Tibial artery (tissue), 4 donors: ENCODE data around the gene WNK4.

Experiments
- DNase-seq, 2 donors: peaks; one replicate each; pipeline ENCODE4 v3.0.0-alpha.2; 2019
- H3K27ac ChIP-seq, 2 donors: fragments of 200-600 bp; sonication (generic) in 1 of 2; 1 replicate in 1 of 2; 2 replicates in 1 of 2; pipeline ENCODE4 v1.5.1; 2018 to 2019; ENCODE audit warnings: mild to moderate bottlenecking in 1 of 2
- H3K27me3 ChIP-seq, 2 donors: fragments of 200-600 bp; sonication (generic) in 1 of 2; one replicate each; pipeline versions ENCODE4 v1.5.1 to v1.6.0; 2016 to 2019
- H3K36me3 ChIP-seq, 3 donors: fragments of 200-600 bp; sonication (generic) in 2 of 3; one replicate each; pipeline ENCODE4 v1.5.1; 2016 to 2019; ENCODE audit warnings: mild to moderate bottlenecking in 2 of 3
- H3K4me1 ChIP-seq, 4 donors: fragments of 200-600 bp; sonication (generic) in 2 of 4; 1 replicate in 3 of 4; 2 replicates in 1 of 4; pipeline ENCODE4 v1.5.1; 2016 to 2019
- H3K4me3 ChIP-seq, 2 donors: fragments of 200-600 bp; sonication (generic) in 1 of 2; 1 replicate in 1 of 2; 2 replicates in 1 of 2; pipeline ENCODE4 v1.5.1; 2018 to 2019; ENCODE audit warnings: mild to moderate bottlenecking in 2 of 2
- H3K9me3 ChIP-seq, 3 donors: fragments of 200-600 bp; sonication (generic) in 1 of 3; one replicate each; pipeline ENCODE4 v1.5.1; 2016 to 2019
- intact Hi-C: fragments of 100-400 bp; cut with DNase I; formaldehyde crosslinking; loops from one replicate; pipeline ENCODE4 v1.15.0; 2023; ENCODE audit warnings: low total_unique reads
- TF ChIP-seq, protein P1 (sequence below), 2 experiments: fragments of 200-600 bp in 1 of 2; fragments of 450-650 bp in 1 of 2; IDR thresholded peaks; one replicate each; pipeline ENCODE4 v1.5.1; 2017 to 2019; ENCODE audit warnings: antibody characterized with exemption in 2 of 2, mild to moderate bottlenecking in 1 of 2, moderate library complexity in 1 of 2

WNK4 gene

DNA sequence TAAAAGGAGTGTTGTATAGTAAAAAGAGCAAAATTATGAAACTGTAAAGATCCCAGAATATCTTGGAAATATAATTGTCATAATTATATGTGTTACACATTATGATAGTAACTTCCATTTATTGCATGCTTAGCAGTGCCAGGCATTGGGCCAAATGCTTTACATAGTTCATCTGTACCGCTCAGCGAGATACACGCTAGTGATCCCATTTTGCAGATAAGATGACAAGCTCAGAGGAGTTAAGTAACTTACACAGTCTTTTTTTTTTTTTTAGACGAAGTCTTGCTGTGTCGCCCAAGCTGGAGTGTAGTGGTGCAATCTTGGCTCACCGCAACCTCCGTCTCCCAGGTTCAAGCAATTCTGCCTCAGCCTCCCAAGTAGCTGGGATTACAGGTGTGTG is 28.8 kb upstream of the WNK4 start:
- Histone ChIP-seq H3K36me3 (no peaks in the 10 kb centered on the region), H3K9me3 (no peaks in the 10 kb centered on the region), H3K27me3 (peaks cover 0 to 20% of the 10 kb centered on the region in 2 donors), H3K27ac (no peak overlapping the region), H3K4me1 (no peaks in the 10 kb centered on the region), H3K4me3 (no peak overlapping the region)
- no peak for DNase-seq
- TF ChIP-seq, protein P1, sequence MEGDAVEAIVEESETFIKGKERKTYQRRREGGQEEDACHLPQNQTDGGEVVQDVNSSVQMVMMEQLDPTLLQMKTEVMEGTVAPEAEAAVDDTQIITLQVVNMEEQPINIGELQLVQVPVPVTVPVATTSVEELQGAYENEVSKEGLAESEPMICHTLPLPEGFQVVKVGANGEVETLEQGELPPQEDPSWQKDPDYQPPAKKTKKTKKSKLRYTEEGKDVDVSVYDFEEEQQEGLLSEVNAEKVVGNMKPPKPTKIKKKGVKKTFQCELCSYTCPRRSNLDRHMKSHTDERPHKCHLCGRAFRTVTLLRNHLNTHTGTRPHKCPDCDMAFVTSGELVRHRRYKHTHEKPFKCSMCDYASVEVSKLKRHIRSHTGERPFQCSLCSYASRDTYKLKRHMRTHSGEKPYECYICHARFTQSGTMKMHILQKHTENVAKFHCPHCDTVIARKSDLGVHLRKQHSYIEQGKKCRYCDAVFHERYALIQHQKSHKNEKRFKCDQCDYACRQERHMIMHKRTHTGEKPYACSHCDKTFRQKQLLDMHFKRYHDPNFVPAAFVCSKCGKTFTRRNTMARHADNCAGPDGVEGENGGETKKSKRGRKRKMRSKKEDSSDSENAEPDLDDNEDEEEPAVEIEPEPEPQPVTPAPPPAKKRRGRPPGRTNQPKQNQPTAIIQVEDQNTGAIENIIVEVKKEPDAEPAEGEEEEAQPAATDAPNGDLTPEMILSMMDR (IDR thresholded peaks at IDR 0.05), result no peak
- intact Hi-C loops, result no loop called here

DNA sequence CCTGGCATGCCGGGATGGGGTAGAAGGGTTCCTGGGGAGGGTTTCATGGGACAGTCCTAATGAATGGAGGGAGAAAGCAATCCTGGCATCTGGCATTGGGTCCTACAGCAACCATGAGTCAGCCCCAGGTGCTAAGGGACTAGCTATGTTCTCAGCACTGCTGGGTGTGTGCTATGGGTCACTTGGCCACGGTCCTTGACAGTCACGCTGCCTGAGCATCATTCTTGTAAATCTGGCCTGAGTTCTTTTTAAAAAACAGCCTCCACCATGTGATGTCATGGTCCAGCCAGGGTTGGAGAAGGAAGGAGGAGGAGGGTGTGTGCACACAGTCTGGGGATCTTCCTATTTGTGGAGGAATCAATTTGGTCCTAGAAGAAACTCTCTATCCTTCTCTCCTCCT is 25.6 kb upstream of the WNK4 start:
- no peak overlapping the region for H3K27ac ChIP-seq
- H3K4me3 ChIP-seq, result no peak overlapping the region
- H3K4me1 ChIP-seq, result no peaks in the 10 kb centered on the region
- intact Hi-C loops, result no loop called here
- peak; percentile 84 to 92 for DNase-seq
- H3K36me3 ChIP-seq, result no peaks in the 10 kb centered on the region
- TF ChIP-seq, protein P1 (IDR thresholded peaks at IDR 0.05), result no peak
- peaks cover 0 to 21% of the 10 kb centered on the region in 2 donors for H3K27me3 ChIP-seq
- H3K9me3 ChIP-seq, result no peaks in the 10 kb centered on the region

DNA sequence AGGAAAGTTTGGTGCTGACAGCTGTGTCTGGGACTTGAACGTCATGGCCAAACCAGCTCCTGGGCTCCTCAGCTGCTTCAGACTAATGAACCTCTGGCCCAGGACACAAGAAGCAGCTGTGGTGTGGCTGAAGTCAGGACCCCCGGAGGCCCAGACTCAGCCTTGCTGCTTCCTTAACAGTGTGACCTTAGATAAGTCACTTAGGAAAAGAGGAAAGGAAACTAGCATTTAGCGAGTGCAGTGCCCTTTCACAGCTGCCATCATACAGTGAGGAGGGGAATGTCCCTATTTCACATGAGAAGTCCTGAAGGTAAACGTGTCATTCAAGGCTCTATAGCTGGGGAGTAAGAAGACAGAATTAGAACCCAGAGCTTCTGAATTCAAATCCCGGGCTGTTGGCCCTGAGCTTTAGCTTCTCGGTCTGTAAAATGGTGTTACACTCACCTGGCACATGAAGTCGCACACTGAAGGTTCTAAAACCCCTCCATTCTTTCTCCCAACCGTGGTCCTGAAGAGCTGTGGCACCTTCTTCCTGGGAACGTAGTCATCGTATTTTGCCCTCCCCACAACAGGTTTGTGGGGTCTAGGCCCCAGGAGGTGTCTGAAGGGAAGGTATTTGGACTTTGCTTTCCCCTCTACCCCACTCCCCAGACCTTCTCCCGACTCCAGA is 20.3 kb upstream of the WNK4 start:
- no peak for DNase-seq
- no peaks in the 10 kb centered on the region for H3K9me3 ChIP-seq
- no peak overlapping the region for H3K27ac ChIP-seq
- peaks cover 4 to 18% (median 14%) of the 10 kb centered on the region in 4 donors for H3K4me1 ChIP-seq
- H3K4me3 ChIP-seq, result peak overlapping the region in 1 of 2 donors; percentile 58
- peaks cover 0 to 43% of the 10 kb centered on the region in 2 donors for H3K27me3 ChIP-seq
- no peaks in the 10 kb centered on the region for H3K36me3 ChIP-seq
- TF ChIP-seq, protein P1 (IDR thresholded peaks at IDR 0.05), result no peak
- intact Hi-C loops, result loop anchor here (5.0 to 10.0 kb wide), 2 partner anchors 43 to 175 kb away; no protein-coding TSS in a partner anchor

DNA sequence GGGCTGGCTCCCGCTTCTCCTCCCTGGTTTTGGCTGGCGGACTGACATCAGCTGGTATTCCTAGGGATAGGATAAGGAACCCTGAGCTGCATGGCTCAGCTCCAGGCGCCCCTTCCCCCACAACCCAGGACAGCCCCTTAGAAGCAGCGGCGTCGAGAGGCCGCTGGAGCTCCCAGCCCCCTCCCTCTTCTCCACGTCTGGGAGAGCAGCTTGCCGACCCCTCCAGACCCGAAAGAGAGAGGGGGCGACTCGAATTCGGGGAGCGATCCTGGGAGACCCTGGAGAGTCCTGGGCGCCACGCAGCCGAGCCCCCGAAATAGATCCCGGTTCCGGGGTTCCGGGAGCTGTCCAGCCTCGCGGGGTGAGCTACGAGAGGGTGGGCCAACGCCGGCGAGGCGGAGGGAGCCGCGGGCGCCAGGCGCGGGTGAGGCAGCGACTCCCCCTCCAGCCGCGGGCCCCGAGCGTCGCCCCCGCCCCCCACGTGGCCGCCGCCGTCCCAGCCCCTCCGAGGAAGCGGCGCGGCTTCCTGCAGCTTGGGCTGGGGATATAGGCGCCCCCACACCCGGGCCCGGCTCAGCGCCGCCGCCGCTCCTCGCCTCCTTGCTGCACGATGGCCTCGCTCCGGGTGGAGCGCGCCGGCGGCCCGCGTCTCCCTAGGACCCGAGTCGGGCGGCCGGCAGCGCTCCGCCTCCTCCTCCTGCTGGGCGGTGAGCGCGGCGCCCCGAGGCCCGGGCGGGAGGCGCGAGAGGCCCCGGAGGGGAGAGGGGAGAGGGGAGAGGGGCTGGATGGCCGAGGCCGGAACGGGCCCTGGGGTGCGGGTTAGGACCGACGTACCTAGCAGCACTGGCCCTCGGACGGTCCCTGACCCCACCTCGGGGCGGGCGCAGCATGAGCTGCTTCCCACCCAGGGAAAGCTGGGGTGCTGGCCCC is 19.5 kb upstream of the WNK4 start, which contains the start of gene RAMP2:
TSS of gene RAMP2 (plus strand) at position 576 of the 930 bp plus-strand sequence. CDS start at position 611, 35 bp downstream.
- DNase-seq, result no peak
- Histone ChIP-seq H3K9me3 (no peaks in the 10 kb centered on the region), H3K4me1 (peaks cover 4 to 18% (median 14%) of the 10 kb centered on the region in 4 donors), H3K27ac (peak within 1 kb of the TSS; percentile 17 to 45), H3K27me3 (peaks cover 0 to 42% of the 10 kb centered on the region in 2 donors), H3K4me3 (peak within 1 kb of the TSS; percentile 47 to 58), H3K36me3 (no peaks in the 10 kb centered on the region)
- intact Hi-C loops, result loop anchor here (5.0 to 10.0 kb wide), 2 partner anchors 44 to 176 kb away; no protein-coding TSS in a partner anchor
- TF ChIP-seq, protein P1 (IDR thresholded peaks at IDR 0.05), result no peak

DNA sequence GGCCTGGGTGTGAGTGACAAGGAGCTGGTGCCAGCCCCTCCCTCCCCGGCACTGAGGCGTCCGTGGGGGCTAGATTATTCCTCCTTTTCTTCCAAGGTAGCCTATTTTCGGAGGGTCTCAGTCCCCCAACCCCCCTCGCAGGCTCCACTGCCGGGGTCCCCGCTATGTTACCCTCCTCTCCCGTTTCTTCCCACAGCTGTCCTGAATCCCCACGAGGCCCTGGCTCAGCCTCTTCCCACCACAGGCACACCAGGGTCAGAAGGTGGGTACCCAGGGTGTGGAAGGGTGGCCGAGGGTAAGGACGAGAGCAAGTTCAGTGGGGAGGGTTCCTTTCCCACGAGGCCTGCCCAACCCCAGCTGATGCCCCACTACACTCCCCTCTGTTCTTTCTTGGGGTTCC is 18.8 kb upstream of the WNK4 start:
- intact Hi-C loops, result loop anchor here (5.0 to 10.0 kb wide), 2 partner anchors 44 to 177 kb away; no protein-coding TSS in a partner anchor
- peak overlapping the region; percentile 17 to 45 for H3K27ac ChIP-seq
- peaks cover 0 to 42% of the 10 kb centered on the region in 2 donors for H3K27me3 ChIP-seq
- H3K4me3 ChIP-seq, result peak overlapping the region; percentile 47 to 58
- peaks cover 4 to 18% (median 14%) of the 10 kb centered on the region in 4 donors for H3K4me1 ChIP-seq
- TF ChIP-seq, protein P1 (IDR thresholded peaks at IDR 0.05), result no peak
- DNase-seq, result no peak
- no peaks in the 10 kb centered on the region for H3K9me3 ChIP-seq
- no peaks in the 10 kb centered on the region for H3K36me3 ChIP-seq
